ENCODE measurements around the gene TXNRD3. TPM values are rescaled to one million over a fixed set of nuclear protein-coding genes. Genes with fewer than 3 reads are reported as not detected.
A peak's percentile ranks its signal among the peaks of the same experiment; 100 is the strongest.

TXNRD3 gene
- total RNA-seq, 6 experiments from 2014 or later = 7.3 to 10.4 (median 7.9) TPM

DNA sequence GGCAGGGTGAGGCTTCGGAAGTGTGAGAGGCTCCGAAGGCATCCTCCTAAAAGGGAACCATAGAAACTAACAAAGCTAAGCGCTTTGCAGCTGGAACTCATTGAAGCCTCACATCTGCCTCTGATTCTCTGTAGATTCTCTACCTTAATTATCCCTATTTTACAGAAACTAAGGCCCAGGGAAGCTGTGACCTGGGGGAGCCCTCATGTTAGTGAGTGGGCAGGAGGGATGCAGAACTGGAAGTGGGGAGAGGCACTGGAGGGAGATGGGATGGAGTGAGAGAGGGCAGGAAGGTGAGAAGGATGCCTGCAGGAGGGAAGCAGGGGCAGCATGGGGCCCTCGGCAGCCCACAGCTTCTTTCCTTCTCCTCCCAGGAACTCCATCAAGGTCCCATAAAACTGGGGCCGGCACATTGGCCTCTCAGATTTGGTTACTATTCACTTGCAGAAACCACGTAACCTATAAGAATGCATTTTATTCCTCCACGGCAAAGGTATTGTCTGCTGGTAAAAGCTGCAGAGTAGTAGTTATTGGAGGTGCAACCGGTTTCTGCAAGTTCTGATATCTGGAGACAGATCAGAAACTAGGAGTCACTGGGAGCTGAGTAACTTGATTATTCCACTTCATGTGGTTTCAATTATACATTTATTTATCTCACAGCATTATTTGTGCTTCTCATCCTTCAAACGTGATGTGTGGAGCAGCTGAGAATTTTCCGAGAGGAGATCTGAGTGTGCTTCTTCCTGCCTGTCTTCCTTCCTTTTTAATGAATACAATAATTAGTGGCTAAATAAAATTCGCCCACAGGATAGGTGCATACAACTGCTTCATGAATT, 25.1 kb upstream of the TXNRD3 start:
- Histone ChIP-seq H3K9me3 (no peaks in the 10 kb centered on the region), H3K36me3 (no peaks in the 10 kb centered on the region), H3K27me3 (no peaks in the 10 kb centered on the region), H3K4me1 (no peaks in the 10 kb centered on the region), H3K4me3 (no peak overlapping the region), H3K27ac (no peak overlapping the region)
- DNase-seq (peak in 1 of 3 donors; percentile 21), ATAC-seq (no peak)
- intact Hi-C loops (cut with DNase I) = loop anchor here in 1 of 2 donors (5.0 to 10.0 kb wide), 2 partner anchors 785 to 867 kb away; no protein-coding TSS in a partner anchor
- 64% methylated on average over 9 of the region's 11 CpGs for WGBS (ENCODE audit: insufficient coverage, low coverage, low lambda C conversion rate, missing lambda C conversion rate)
- no peak for TF ChIP-seq POLR2A (IDR thresholded peaks at IDR 0.05)
- TF ChIP-seq, protein P1, sequence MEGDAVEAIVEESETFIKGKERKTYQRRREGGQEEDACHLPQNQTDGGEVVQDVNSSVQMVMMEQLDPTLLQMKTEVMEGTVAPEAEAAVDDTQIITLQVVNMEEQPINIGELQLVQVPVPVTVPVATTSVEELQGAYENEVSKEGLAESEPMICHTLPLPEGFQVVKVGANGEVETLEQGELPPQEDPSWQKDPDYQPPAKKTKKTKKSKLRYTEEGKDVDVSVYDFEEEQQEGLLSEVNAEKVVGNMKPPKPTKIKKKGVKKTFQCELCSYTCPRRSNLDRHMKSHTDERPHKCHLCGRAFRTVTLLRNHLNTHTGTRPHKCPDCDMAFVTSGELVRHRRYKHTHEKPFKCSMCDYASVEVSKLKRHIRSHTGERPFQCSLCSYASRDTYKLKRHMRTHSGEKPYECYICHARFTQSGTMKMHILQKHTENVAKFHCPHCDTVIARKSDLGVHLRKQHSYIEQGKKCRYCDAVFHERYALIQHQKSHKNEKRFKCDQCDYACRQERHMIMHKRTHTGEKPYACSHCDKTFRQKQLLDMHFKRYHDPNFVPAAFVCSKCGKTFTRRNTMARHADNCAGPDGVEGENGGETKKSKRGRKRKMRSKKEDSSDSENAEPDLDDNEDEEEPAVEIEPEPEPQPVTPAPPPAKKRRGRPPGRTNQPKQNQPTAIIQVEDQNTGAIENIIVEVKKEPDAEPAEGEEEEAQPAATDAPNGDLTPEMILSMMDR (IDR thresholded peaks at IDR 0.05) = no peak

DNA sequence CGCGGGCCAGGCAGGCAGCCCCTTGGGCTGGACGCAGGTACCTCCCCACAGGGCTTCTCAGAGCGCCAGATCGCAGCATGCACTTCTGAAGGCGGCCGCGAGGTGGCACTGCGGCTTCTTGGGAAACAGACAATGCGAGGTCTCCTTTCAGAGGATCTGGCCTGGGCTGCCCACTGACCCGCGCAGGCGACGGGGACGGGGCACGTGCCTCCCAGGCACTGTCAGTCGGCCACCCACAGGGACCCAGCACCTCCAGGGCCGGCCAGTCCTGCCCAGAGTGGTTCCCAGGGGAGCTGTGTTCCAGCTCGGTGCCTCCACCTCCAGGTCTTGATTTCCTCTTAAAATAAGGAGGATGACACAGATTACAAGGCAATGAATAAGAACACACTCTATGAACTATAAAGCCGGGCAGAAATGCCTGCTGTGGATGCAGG, 24.4 kb upstream of the TXNRD3 start:
- intact Hi-C loops (cut with DNase I) = loop anchor here in 1 of 2 donors (5.0 kb wide), 1 partner anchor 868 kb away; no protein-coding TSS in a partner anchor
- TF ChIP-seq, protein P1 (IDR thresholded peaks at IDR 0.05) = peak; percentile 91 to 99 (median 96)
- TF ChIP-seq POLR2A (IDR thresholded peaks at IDR 0.05) = no peak
- 5% methylated on average over 4 of the region's 20 CpGs for WGBS (ENCODE audit: insufficient coverage, low coverage, low lambda C conversion rate, missing lambda C conversion rate)
- no peaks in the 10 kb centered on the region for H3K9me3 ChIP-seq
- no peaks in the 10 kb centered on the region for H3K27me3 ChIP-seq
- H3K4me3 ChIP-seq = no peak overlapping the region
- H3K36me3 ChIP-seq = no peaks in the 10 kb centered on the region
- H3K4me1 ChIP-seq = no peaks in the 10 kb centered on the region
- ATAC-seq = peak; percentile 92 to 97 (median 96)
- H3K27ac ChIP-seq = no peak overlapping the region
- peak; percentile 75 to 86 (median 78) for DNase-seq

DNA sequence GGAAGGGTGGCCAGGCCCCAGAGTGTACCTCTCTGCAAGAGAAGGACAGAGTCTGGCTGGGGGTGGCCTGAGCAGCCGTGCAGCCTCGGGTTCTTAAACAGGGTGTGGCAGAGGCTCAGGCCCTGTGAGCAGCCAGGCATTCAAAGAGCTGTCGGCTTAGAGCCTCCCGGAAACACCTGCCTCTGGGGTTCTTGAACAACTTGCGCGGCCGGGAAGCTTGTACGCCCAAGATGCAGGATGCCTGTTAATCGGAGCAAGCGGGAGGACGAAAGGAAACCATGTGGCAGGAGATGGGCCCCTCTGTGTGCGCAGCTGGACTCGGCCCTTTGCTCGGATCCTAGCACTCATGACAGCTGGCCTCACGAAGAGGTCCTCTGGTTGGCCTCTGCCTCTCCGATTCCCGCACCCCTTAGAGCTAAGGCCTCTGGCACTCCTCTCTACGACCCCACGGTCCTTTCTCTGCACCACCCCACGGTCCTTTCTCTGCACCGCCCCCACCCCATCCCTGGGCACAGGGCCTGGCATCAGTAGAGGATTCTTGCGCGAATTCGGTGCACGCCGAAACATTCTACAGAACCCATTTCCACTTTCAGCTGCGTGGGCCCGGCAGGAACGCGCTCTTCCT, 23.9 kb upstream of the TXNRD3 start:
- Histone ChIP-seq H3K27ac (no peak overlapping the region), H3K27me3 (no peaks in the 10 kb centered on the region), H3K9me3 (no peaks in the 10 kb centered on the region), H3K4me1 (no peaks in the 10 kb centered on the region), H3K36me3 (no peaks in the 10 kb centered on the region), H3K4me3 (no peak overlapping the region)
- TF ChIP-seq, protein P1 (IDR thresholded peaks at IDR 0.05) = no peak
- TF ChIP-seq POLR2A (IDR thresholded peaks at IDR 0.05) = no peak
- 2% methylated on average over 15 of the region's 30 CpGs for whole genome bisulfite sequencing (ENCODE audit: insufficient coverage, low coverage, low lambda C conversion rate, missing lambda C conversion rate)
- DNase-seq (no peak), ATAC-seq (peak in 1 of 4 donors; percentile 8)
- intact Hi-C loops (cut with DNase I) = loop anchor here in 1 of 2 donors (5.0 kb wide), 1 partner anchor 868 kb away; no protein-coding TSS in a partner anchor

DNA sequence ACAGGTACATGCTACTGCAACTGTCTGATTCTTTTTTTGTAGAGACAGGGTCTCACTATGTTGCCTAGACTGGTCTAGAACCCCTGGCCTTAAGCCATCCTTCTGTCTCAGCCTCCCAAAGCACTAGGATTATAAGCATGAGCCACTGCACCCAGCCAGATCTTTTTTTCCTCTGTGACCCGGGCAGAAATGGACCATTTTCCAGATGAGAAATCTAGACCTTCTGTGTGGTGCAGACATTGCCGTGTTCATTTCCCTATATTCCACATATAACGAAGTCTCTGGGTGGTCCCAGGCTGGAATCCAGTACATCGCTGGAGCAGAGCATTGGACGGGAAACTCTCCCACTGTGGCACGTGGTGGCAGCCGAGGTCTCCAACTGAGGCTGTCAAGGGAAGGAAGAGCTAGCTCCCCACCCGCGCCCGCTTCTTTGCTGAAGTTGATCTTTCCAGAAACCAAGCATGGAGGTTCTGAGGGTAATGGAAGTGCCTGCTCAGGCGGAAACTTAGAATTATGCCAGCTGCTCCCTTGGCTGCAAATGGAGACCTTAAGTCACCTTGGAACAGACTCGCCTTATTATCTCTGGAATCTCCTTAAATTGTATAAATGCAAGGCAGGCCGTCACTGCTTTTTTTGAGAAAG, 23.1 kb upstream of the TXNRD3 start:
- Histone ChIP-seq H3K27ac (no peak overlapping the region), H3K4me3 (no peak overlapping the region), H3K27me3 (no peaks in the 10 kb centered on the region), H3K36me3 (no peaks in the 10 kb centered on the region), H3K9me3 (no peaks in the 10 kb centered on the region), H3K4me1 (no peaks in the 10 kb centered on the region)
- ATAC-seq (no peak), DNase-seq (no peak)
- intact Hi-C loops (cut with DNase I) = loop anchor here in 1 of 2 donors (5.0 kb wide), 1 partner anchor 869 kb away; no protein-coding TSS in a partner anchor
- TF ChIP-seq, protein P1 (IDR thresholded peaks at IDR 0.05) = no peak
- TF ChIP-seq POLR2A (IDR thresholded peaks at IDR 0.05) = no peak
- WGBS (ENCODE audit: insufficient coverage, low coverage, low lambda C conversion rate, missing lambda C conversion rate) = 70% methylated on average over 11 of the region's 13 CpGs

Data from right lobe of liver (tissue), 6 donors.